GM23248 (cell line): ENCODE data around the gene LPO. TPM values are rescaled to one million over a fixed set of nuclear protein-coding genes. Genes with fewer than 3 reads are reported as not detected.

ENCODE experiments used
- DNase-seq: peaks from one replicate; pipeline ENCODE4 v3.0.0-alpha.2; 2015
- H2AFZ ChIP-seq: fragments of 200-600 bp; sonication (generic); 2 replicates; pipeline ENCODE4 v1.6.1; 2016; ENCODE audit warnings: antibody characterized with exemption
- H3F3A ChIP-seq: fragments of 200-600 bp; sonication (generic); 2 replicates; pipeline ENCODE4 v1.6.1; 2016; ENCODE audit warnings: mild to moderate bottlenecking, antibody characterized with exemption, mixed run types; ENCODE audit not compliant: insufficient read depth
- H3K27ac ChIP-seq: fragments of 200-600 bp; sonication (generic); 2 replicates; pipeline ENCODE4 v1.5.1; 2016; ENCODE audit warnings: mild to moderate bottlenecking
- H3K27me3 ChIP-seq: fragments of 200-600 bp; sonication (generic); replicated peaks from 2 replicates; pipeline ENCODE4 v1.6.1; 2016; ENCODE audit warnings: mild to moderate bottlenecking; ENCODE audit not compliant: insufficient read depth
- H3K36me3 ChIP-seq: fragments of 200-600 bp; sonication (generic); 2 replicates; pipeline ENCODE4 v1.6.1; 2016; ENCODE audit warnings: low read depth, mild to moderate bottlenecking
- H3K4me1 ChIP-seq: fragments of 200-600 bp; sonication (generic); 2 replicates; pipeline ENCODE4 v1.6.1; 2016; ENCODE audit warnings: mild to moderate bottlenecking; ENCODE audit not compliant: insufficient read depth
- H3K4me2 ChIP-seq: fragments of 200-600 bp; sonication (generic); one replicate; pipeline ENCODE4 v1.6.1; 2016; ENCODE audit warnings: mild to moderate bottlenecking; ENCODE audit not compliant: unreplicated experiment
- H3K4me3 ChIP-seq: fragments of 200-600 bp; sonication (generic); 2 replicates; pipeline ENCODE4 v1.5.1; 2016; ENCODE audit warnings: mild to moderate bottlenecking
- H3K79me2 ChIP-seq: fragments of 200-600 bp; sonication (generic); 2 replicates; pipeline ENCODE4 v1.6.1; 2016; ENCODE audit warnings: mild to moderate bottlenecking; ENCODE audit not compliant: insufficient read depth
- H3K9ac ChIP-seq: fragments of 200-600 bp; sonication (generic); 2 replicates; pipeline ENCODE4 v1.6.1; 2016; ENCODE audit warnings: mild to moderate bottlenecking
- H3K9me2 ChIP-seq: fragments of 200-600 bp; sonication (generic); 2 replicates; pipeline ENCODE4 v1.6.1; 2016; ENCODE audit warnings: mixed run types, mild to moderate bottlenecking, moderate library complexity; ENCODE audit not compliant: insufficient read depth
- H3K9me3 ChIP-seq: fragments of 200-600 bp; sonication (generic); one replicate; pipeline ENCODE4 v1.6.1; 2017; ENCODE audit warnings: low read depth
- H4K20me1 ChIP-seq: fragments of 200-600 bp; sonication (generic); 2 replicates; pipeline ENCODE4 v1.6.0; 2016; ENCODE audit not compliant: insufficient read depth
- EZH2 ChIP-seq: fragments of 200-600 bp; sonication (generic); IDR thresholded peaks from 2 replicates; pipeline ENCODE4 v1.6.1; 2018; ENCODE audit warnings: antibody characterized with exemption, mild to moderate bottlenecking; ENCODE audit not compliant: insufficient read depth, poor library complexity, severe bottlenecking
- EZH2phosphoT487 ChIP-seq: fragments of 200-600 bp; sonication (generic); IDR thresholded peaks from 2 replicates; pipeline ENCODE4 v1.6.1; 2018; ENCODE audit warnings: antibody characterized with exemption, moderate library complexity, mild to moderate bottlenecking, low read depth; ENCODE audit not compliant: insufficient read depth
- whole genome bisulfite sequencing, 2 experiments: methylation state at CpG; one replicate each; pipeline ENCODE4 v1.1.6; 2015 to 2017; ENCODE audit warnings: low lambda C conversion rate in 2 of 2, low coverage in 1 of 2; ENCODE audit errors: missing lambda C conversion rate in 2 of 2; 5-methylcytosine and 5-hydroxymethylcytosine counted together
- in situ Hi-C: fragments of 300-500 bp; cut with MboI; formaldehyde crosslinking; loops from 2 replicates; pipeline ENCODE4 v1.15.0; 2020
- polyA plus RNA-seq: library from polyadenylated mRNA; unstranded; fragments of >200 nt; fragmentation: Nextera tagmentation; extraction: Ambion mirVana; gene quantifications from 2 replicates; pipeline ENCODE4 v1.2.1, GENCODE V29; 2016
- total RNA-seq: library from RNA; depleted of rRNA; stranded (reverse); fragments of >200 nt; shearing (Covaris generic); gene quantifications from 2 replicates; pipeline ENCODE4 v1.2.3, GENCODE V29; 2014

The LPO gene
- total and polyA plus RNA-seq, 2 experiments from 2014 or later, result 0.11 TPM; not detected in 1

- no peaks in the 10 kb centered on the region for H3K9me2 ChIP-seq
- H3K27me3 ChIP-seq, result 0 out of 2 replicates have a peak, but pooled peaks cover 13% of the 10 kb centered on the region
- no peaks in the 10 kb centered on the region for H3K79me2 ChIP-seq
- no peaks in the 10 kb centered on the region for H3K36me3 ChIP-seq
- in situ Hi-C loops, result no loop called here
- no peaks in the 10 kb centered on the region for H4K20me1 ChIP-seq
- DNase-seq, result no peak
- H3K9me3 ChIP-seq, result no peaks in the 10 kb centered on the region
- TF ChIP-seq EZH2phosphoT487 (no peak), EZH2 (no peak)
- H3K4me1 ChIP-seq, result no peaks in the 10 kb centered on the region
- 60 to 67% methylated on average over 5 to 6 of the region's 6 CpGs for WGBS, 2 experiments
- no peaks in the 10 kb centered on the region for H3F3A ChIP-seq
- no peak overlapping the region for H3K27ac ChIP-seq
- H3K4me3 ChIP-seq, result no peak overlapping the region
- H2AFZ ChIP-seq, result no peak overlapping the region
- H3K4me2 ChIP-seq, result no peak overlapping the region
- no peak overlapping the region for H3K9ac ChIP-seq
Observed at GRCh38 chr17:58282442-58282841, 44.1 kb downstream of the LPO start.

- Histone ChIP-seq H3K4me1 (no peaks in the 10 kb centered on the region), H3K79me2 (no peaks in the 10 kb centered on the region), H3K4me2 (no peak overlapping the region), H3K36me3 (no peaks in the 10 kb centered on the region), H2AFZ (no peak overlapping the region), H3K27me3 (0 out of 2 replicates have a peak, but pooled peaks cover 7% of the 10 kb centered on the region), H4K20me1 (no peaks in the 10 kb centered on the region), H3F3A (no peaks in the 10 kb centered on the region), H3K9me3 (no peaks in the 10 kb centered on the region), H3K9ac (no peak overlapping the region), H3K9me2 (no peaks in the 10 kb centered on the region), H3K27ac (no peak overlapping the region), H3K4me3 (no peak overlapping the region)
- no peak for DNase-seq
- in situ Hi-C loops, result no loop called here
- 46 to 54% methylated on average over 12 of the region's 12 CpGs for WGBS, 2 experiments
- no peak for TF ChIP-seq EZH2phosphoT487
- no peak for TF ChIP-seq EZH2
Observed at GRCh38 chr17:58283674-58284612, 45.6 kb downstream of the LPO start.

GRCh38 chr17:58284613-58285421 is 46.4 kb downstream of the LPO start:
- Histone ChIP-seq H3K9me2 (no peaks in the 10 kb centered on the region), H3F3A (no peaks in the 10 kb centered on the region), H4K20me1 (no peaks in the 10 kb centered on the region), H3K27me3 (peaks cover 7% of the 10 kb centered on the region), H3K4me1 (no peaks in the 10 kb centered on the region), H3K9ac (no peak overlapping the region), H2AFZ (no peak overlapping the region; the same call in 1 of the 2 replicates), H3K9me3 (no peaks in the 10 kb centered on the region), H3K4me2 (no peak overlapping the region), H3K79me2 (no peaks in the 10 kb centered on the region), H3K4me3 (no peak overlapping the region), H3K27ac (no peak overlapping the region), H3K36me3 (no peaks in the 10 kb centered on the region)
- in situ Hi-C loops, result no loop called here
- TF ChIP-seq EZH2phosphoT487 (no peak), EZH2 (no peak)
- WGBS, 2 experiments, result 18 to 27% methylated on average over 5 to 6 of the region's 6 CpGs
- no peak for DNase-seq

GRCh38 chr17:58285422-58285810 is 47.0 kb downstream of the LPO start:
- Histone ChIP-seq H3K79me2 (no peaks in the 10 kb centered on the region), H3K9me2 (no peaks in the 10 kb centered on the region), H4K20me1 (no peaks in the 10 kb centered on the region), H3K4me1 (no peaks in the 10 kb centered on the region), H3K27me3 (peaks cover 7% of the 10 kb centered on the region), H3F3A (no peaks in the 10 kb centered on the region), H3K27ac (no peak overlapping the region), H2AFZ (no peak overlapping the region; the same call in 1 of the 2 replicates), H3K9me3 (no peaks in the 10 kb centered on the region), H3K4me2 (no peak overlapping the region), H3K9ac (no peak overlapping the region), H3K4me3 (no peak overlapping the region), H3K36me3 (no peaks in the 10 kb centered on the region)
- DNase-seq, result peak; percentile 51
- in situ Hi-C loops, result no loop called here
- WGBS, 2 experiments, result 42 to 48% methylated on average over 3 of the region's 3 CpGs
- TF ChIP-seq EZH2 (no peak), EZH2phosphoT487 (no peak)
